Measurements from ENCODE around the gene IGFL3. TPM values are rescaled to one million over a fixed set of nuclear protein-coding genes. Genes with fewer than 3 reads are reported as not detected.

Gene IGFL3
- total RNA-seq, 1 experiment from 2014 or later: not detected

DNA sequence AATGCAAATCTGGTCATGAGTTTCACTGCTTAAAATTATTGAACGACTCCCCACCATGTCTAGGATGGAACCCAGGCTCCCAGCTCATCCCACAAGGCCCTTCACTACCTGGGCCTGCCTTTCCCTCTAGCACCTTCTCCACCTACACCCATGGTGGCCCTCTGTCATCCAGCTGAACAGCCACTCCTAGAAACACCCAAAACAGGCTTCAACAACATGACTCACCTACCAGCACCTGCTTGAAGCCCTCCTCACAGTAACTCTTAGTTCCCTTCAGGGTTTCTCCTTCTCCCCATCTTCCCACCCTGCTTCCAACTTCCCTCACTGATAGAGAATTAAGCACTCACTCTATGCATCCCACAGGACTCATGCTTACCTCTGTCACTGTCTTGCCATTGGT lies 16.9 kb upstream of the IGFL3 start (continued):
- no peak for TF ChIP-seq FOXP1 (CRISPR knock-in tag; IDR thresholded peaks at IDR 0.05; ENCODE audit: borderline replicate concordance)
- no peak for TF ChIP-seq CDX4 (CRISPR knock-in tag; IDR thresholded peaks at IDR 0.05; ENCODE audit: borderline replicate concordance)
- no peak for TF ChIP-seq CREM (CRISPR knock-in tag; IDR thresholded peaks at IDR 0.05)
- TF ChIP-seq SMAD4 (CRISPR knock-in tag; IDR thresholded peaks at IDR 0.05): no peak

GRCh38 chr19:46137915-46138473 lies 13.5 kb upstream of the IGFL3 start:
- TF ChIP-seq ZNF232 (CRISPR knock-in tag; IDR thresholded peaks at IDR 0.05) (no peak), ESRRA (CRISPR knock-in tag; IDR thresholded peaks at IDR 0.05; ENCODE audit: borderline replicate concordance) (no peak), ATF6 (CRISPR knock-in tag; IDR thresholded peaks at IDR 0.05) (no peak), CREB1 (CRISPR knock-in tag; IDR thresholded peaks at IDR 0.05) (no peak), CREM (CRISPR knock-in tag; IDR thresholded peaks at IDR 0.05) (no peak), GRHL2 (CRISPR knock-in tag; IDR thresholded peaks at IDR 0.05; ENCODE audit: insufficient replicate concordance, severe bottlenecking) (no peak), TEAD1 (CRISPR knock-in tag; IDR thresholded peaks at IDR 0.05) (no peak), CBFB (CRISPR knock-in tag; IDR thresholded peaks at IDR 0.05; ENCODE audit: low read depth) (no peak), ZNF219 (CRISPR knock-in tag; IDR thresholded peaks at IDR 0.05; ENCODE audit: borderline replicate concordance) (no peak)

DNA sequence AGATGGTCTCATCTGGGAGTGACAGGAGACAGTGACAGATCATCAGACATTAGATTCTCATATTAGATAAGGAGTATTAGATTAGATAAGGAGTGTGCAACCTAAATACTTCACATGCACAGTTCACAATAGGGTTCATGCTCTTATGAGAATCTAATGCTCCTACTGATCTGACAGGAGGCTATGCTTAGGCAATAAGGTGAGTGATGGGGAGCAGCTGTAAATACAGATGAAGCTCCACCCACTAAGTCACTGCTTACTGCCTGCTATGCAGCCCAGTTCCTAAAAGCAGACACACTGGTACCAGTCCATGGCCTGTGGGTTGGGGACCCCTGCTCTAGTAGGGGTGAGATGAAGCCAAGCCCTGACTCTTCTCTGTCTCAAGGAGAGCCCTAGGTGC lies 10.0 kb upstream of the IGFL3 start:
- H3K36me3 Mint-ChIP-seq: peaks cover 29% of the 10 kb centered on the region
- CTCF ChIA-PET: no interaction called here
- H3K27me3 Mint-ChIP-seq (ENCODE audit: low read depth): peaks cover 4% of the 10 kb centered on the region; the same call in 1 of the 2 replicates
- DNase-seq (ENCODE audit: low spot score) (no peak), ATAC-seq (no peak)
- POLR2A ChIA-PET: no interaction called here
- peaks cover 29% of the 10 kb centered on the region for H3K4me1 Mint-ChIP-seq
- H3K27ac Mint-ChIP-seq: peak overlapping the region; percentile 74
- peaks cover 45% of the 10 kb centered on the region for H3K9me3 Mint-ChIP-seq
- TF ChIP-seq RORB (CRISPR knock-in tag; IDR thresholded peaks at IDR 0.05): no peak
- TF ChIP-seq, protein P1, sequence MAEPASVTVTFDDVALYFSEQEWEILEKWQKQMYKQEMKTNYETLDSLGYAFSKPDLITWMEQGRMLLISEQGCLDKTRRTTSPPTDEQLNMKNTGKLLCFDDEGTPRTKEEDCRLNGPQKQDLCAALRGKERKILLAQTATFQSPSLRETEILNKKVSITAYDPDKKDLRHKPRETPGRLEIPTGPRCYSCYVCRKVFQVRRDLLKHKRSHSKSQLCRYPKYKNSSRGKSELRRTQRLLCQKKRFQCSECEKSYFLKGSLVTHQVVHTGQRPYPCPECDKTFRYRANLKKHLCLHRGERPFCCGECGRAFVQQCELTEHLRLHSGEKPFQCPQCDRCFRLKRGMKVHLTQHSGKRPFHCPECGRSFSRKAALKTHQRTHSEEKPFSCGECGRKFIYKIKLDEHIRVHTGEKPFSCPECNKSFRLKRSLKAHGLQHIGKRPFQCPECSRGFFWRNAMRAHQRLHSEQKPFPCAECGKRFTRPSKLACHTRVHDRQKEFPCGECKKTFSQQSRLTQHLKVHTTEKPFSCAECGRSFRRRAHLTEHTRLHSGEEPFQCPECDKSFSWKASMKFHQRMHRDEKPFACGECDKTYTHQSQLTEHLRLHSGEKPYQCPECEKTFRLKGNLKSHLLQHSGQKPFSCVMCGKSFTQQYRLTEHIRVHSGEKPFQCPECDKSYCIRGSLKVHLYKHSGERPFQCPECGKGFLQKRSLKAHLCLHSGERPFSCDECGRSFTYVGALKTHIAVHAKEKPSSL (CRISPR knock-in tag; conservative IDR thresholded peaks at IDR 0.05): no peak
- no peak for TF ChIP-seq ZNF121 (CRISPR knock-in tag; IDR thresholded peaks at IDR 0.05)
- TF ChIP-seq NR2C2 (CRISPR knock-in tag; IDR thresholded peaks at IDR 0.05): no peak
- no peak for TF ChIP-seq E2F1 (CRISPR knock-in tag; IDR thresholded peaks at IDR 0.05)
- no peak for TF ChIP-seq ZNF671 (CRISPR knock-in tag; IDR thresholded peaks at IDR 0.05)
- no peak for TF ChIP-seq ZNF281 (CRISPR knock-in tag; IDR thresholded peaks at IDR 0.05)
- no peak overlapping the region for H3K4me3 Mint-ChIP-seq

More at GRCh38 chr19:46137915-46138473, 13.5 kb upstream of the IGFL3 start:
- Mint-ChIP-seq H3K27me3 (ENCODE audit: low read depth) (peaks cover 10% of the 10 kb centered on the region), H3K4me1 (peaks cover 21% of the 10 kb centered on the region), H3K27ac (no peak overlapping the region), H3K36me3 (peaks cover 28% of the 10 kb centered on the region), H3K9me3 (peaks cover 51% of the 10 kb centered on the region), H3K4me3 (no peak overlapping the region)
- ATAC-seq (no peak), DNase-seq (ENCODE audit: low spot score) (no peak)
- CTCF ChIA-PET: no interaction called here
- POLR2A ChIA-PET: no interaction called here

All from WTC11 (cell line).